ENCODE data around the gene CASZ1.

DNA sequence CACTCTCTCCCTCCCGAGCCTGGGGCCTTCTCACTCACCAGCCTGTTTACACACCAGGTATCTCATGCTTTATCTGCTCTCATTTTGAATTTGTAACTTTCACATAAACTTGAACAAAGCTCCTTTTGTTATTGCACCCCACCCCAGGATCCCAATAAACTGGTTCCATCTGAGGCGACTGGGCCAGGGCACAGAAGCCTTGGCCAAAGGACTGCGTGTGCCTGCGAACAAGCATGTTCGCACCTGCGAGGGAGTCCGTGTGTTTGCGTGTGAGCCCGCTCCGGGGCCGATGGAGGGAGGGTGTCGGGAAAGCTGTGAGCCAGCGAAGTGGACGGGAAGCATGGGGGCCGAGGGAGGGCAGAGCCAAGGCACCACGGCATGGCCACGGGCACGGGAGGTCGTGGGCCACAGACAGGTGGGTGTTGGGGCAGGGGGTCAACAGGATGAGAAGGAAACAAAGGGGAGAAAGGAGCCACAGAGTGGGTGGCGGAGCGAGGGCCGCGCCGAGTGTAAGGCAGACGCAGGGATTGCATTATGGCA, 98.8 kb downstream of the CASZ1 start:
- TF ChIP-seq, protein P1, sequence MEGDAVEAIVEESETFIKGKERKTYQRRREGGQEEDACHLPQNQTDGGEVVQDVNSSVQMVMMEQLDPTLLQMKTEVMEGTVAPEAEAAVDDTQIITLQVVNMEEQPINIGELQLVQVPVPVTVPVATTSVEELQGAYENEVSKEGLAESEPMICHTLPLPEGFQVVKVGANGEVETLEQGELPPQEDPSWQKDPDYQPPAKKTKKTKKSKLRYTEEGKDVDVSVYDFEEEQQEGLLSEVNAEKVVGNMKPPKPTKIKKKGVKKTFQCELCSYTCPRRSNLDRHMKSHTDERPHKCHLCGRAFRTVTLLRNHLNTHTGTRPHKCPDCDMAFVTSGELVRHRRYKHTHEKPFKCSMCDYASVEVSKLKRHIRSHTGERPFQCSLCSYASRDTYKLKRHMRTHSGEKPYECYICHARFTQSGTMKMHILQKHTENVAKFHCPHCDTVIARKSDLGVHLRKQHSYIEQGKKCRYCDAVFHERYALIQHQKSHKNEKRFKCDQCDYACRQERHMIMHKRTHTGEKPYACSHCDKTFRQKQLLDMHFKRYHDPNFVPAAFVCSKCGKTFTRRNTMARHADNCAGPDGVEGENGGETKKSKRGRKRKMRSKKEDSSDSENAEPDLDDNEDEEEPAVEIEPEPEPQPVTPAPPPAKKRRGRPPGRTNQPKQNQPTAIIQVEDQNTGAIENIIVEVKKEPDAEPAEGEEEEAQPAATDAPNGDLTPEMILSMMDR (IDR thresholded peaks at IDR 0.05) = no peak
- TF ChIP-seq POLR2AphosphoS5 (IDR thresholded peaks at IDR 0.05) (peak in 1 of 3 donors; percentile 33), EP300 (IDR thresholded peaks at IDR 0.05) (no peak), POLR2A (IDR thresholded peaks at IDR 0.05) (no peak)
